GM19467 (cell line): ENCODE data around the gene PEAR1.

ENCODE experiments used
- ATAC-seq: cut with Tn5 transposase; IDR thresholded peaks from one replicate; pipeline ENCODE4 v1.9.1; 2021; ENCODE audit warnings: mild to moderate bottlenecking, moderate library complexity; ENCODE audit not compliant: unreplicated experiment

PEAR1 gene

DNA sequence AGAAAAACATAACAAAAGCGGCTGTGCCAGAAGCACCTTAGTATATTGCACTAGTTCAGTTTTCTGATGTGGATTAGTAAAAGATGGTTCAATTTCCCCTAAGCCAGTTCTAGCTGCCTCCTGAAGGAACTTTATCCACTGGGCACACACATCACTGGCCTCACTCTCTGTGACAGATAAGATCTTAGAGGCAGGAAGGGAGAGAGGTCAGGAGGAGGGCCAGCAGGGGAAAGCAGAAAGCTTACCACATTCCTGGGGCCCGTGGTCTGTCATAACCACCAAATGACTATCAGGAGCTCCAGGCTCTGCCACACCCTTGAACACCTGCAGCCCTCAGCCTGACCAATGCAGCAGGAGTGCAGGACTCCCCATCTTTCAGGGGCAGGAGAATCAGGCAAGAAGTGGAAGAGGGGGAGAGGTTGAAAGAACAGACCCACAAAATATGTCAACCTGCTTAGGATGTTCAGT, 64.8 kb downstream of the PEAR1 start:
- no peak for ATAC-seq

DNA sequence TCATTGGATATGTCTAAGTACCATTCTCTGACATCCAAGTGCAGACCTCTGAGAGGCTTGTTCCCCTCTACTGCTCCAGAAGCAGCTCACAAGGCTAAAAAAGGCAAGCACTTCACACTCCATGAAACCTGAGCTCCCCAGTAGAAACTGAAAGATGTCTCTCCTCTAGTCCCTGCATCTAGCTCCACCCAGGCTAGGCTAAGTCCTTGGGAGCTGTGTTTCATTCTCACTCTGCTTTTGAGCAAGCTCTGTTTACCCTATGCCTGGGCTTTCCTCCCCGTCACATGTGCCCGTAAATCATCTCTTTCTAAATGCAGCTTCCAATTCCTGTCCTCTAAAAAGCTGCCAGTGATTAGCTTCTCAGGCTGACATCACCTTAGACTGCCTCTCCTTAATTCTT, 65.9 kb downstream of the PEAR1 start:
- no peak for ATAC-seq

- no peak for ATAC-seq
Measured at GRCh38 chr1:156959925-156960324, 66.4 kb downstream of the PEAR1 start.

GRCh38 chr1:156961709-156962108, 68.2 kb downstream of the PEAR1 start:
- no peak for ATAC-seq

DNA sequence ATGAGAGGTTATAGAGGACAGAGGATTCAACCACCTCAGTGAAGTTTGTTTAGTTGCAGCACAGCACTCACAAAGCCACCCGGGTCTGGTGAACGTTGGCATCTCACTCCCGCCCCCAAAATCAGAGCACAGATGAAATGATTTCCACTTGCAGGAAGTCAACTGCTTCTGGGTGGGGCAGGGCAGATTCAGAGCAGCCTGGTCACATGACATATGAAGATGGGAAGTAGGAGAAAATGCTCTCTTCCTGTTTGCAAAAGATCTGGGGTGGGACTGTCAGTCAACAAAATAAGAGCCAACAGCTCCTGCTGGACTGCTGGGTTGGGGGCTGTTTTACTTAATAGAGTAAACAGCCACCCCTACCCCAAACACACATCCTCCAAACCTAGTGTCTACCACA, 70.1 kb downstream of the PEAR1 start:
- ATAC-seq: no peak

DNA sequence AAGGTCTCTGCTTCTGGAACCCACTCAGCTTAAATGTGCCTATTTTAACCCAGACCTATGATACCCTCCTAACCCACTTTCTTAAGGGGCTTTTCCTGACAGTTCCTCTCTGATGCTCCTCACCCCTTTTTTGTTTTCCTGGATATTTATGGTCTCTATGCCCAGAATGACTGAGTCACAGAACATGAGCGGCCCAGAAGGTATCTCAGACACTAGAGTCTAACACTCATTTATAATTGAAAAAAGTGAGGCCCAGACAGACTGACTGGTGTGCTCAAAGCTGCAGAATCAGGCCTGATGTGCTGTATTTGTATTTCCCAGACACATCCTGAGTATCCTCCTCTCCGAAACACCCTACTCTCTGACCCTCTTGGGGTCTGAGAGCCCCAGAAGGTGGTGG, 70.9 kb downstream of the PEAR1 start:
- ATAC-seq: no peak
